Measurements from ENCODE around the gene PRMT7.

- no peak for TF ChIP-seq EP300 (IDR thresholded peaks at IDR 0.05)
- no peak for TF ChIP-seq CTCF (IDR thresholded peaks at IDR 0.05)
- no peak for TF ChIP-seq POLR2A (IDR thresholded peaks at IDR 0.05)
- TF ChIP-seq POLR2AphosphoS5 (IDR thresholded peaks at IDR 0.05), result no peak
Measured at GRCh38 chr16:68377667-68378393, 67.0 kb downstream of the PRMT7 start.

All from gastroesophageal sphincter (tissue), 3 donors.